Progenitor cell of endocrine pancreas (in vitro differentiated cells): ENCODE data around the gene METTL26. TPM values are rescaled to one million over a fixed set of nuclear protein-coding genes. Genes with fewer than 3 reads are reported as not detected.

ENCODE experiments used
- DNase-seq: peaks from one replicate; pipeline ENCODE4 v3.0.0; 2021; ENCODE audit warnings: low spot score; ENCODE audit not compliant: unreplicated experiment
- H3K27ac Mint-ChIP-seq: 2 replicates; pipeline ENCODE4 v1.8.0; 2021; ENCODE audit warnings: mild to moderate bottlenecking, moderate library complexity, mixed read lengths
- H3K27me3 Mint-ChIP-seq: 2 replicates; pipeline ENCODE4 v1.8.0; 2021; ENCODE audit warnings: mixed read lengths
- H3K36me3 Mint-ChIP-seq: 2 replicates; pipeline ENCODE4 v1.8.0; 2022; ENCODE audit warnings: mixed read lengths; ENCODE audit not compliant: insufficient read depth
- H3K4me1 Mint-ChIP-seq: 2 replicates; pipeline ENCODE4 v1.8.0; 2021; ENCODE audit warnings: low read depth, mixed read lengths
- H3K4me3 Mint-ChIP-seq: 2 replicates; pipeline ENCODE4 v1.8.0; 2021; ENCODE audit warnings: low read depth, mild to moderate bottlenecking, moderate library complexity, mixed read lengths
- H3K9me3 Mint-ChIP-seq: 2 replicates; pipeline ENCODE4 v1.8.0; 2021; ENCODE audit warnings: low read depth, mixed read lengths
- CTCF ChIP-seq: fragments of 200-600 bp; sonication (generic); IDR thresholded peaks from one replicate; pipeline ENCODE4 v1.5.0; 2021; ENCODE audit warnings: antibody characterized with exemption, mild to moderate bottlenecking; ENCODE audit not compliant: unreplicated experiment
- total RNA-seq: library from RNA; stranded (reverse); gene quantifications from 2 replicates; pipeline ENCODE4 v1.2.1, GENCODE V29; 2021

METTL26 gene
- total RNA-seq, 1 donor from 2014 or later = 64.0 TPM

GRCh38 chr16:631808-632358 lies 4.2 kb downstream of the METTL26 start:
- Mint-ChIP-seq H3K4me1 (peaks cover 16% of the 10 kb centered on the region), H3K9me3 (no peaks in the 10 kb centered on the region), H3K4me3 (peak overlapping the region; percentile 55), H3K36me3 (peaks cover 4% of the 10 kb centered on the region), H3K27me3 (no peaks in the 10 kb centered on the region), H3K27ac (no peak overlapping the region)
- no peak for DNase-seq
- no peak for TF ChIP-seq CTCF

- DNase-seq = peak; percentile 73
- Mint-ChIP-seq H3K4me3 (peak within 1 kb of the TSS; percentile 67), H3K27ac (peak within 1 kb of the TSS; percentile 96), H3K27me3 (no peaks in the 10 kb centered on the region), H3K4me1 (peaks cover 14% of the 10 kb centered on the region), H3K36me3 (peaks cover 6% of the 10 kb centered on the region), H3K9me3 (no peaks in the 10 kb centered on the region)
- no peak for TF ChIP-seq CTCF
Measured at GRCh38 chr16:630815-631405, 5.2 kb downstream of the METTL26 start, which contains the start of gene WFIKKN1. Gene WFIKKN1 (plus strand): TSS chr16:630985. CDS start chr16:631254, 269 bp downstream.

- peak overlapping the region; percentile 66 for H3K4me3 Mint-ChIP-seq
- no peak for TF ChIP-seq CTCF
- H3K9me3 Mint-ChIP-seq = no peaks in the 10 kb centered on the region
- H3K36me3 Mint-ChIP-seq = peaks cover 6% of the 10 kb centered on the region
- H3K27me3 Mint-ChIP-seq = no peaks in the 10 kb centered on the region
- H3K4me1 Mint-ChIP-seq = peaks cover 14% of the 10 kb centered on the region
- H3K27ac Mint-ChIP-seq = peak overlapping the region; percentile 96
- peak; percentile 31 for DNase-seq
Measured at GRCh38 chr16:630249-630814, 5.8 kb downstream of the METTL26 start.

- Mint-ChIP-seq H3K9me3 (no peaks in the 10 kb centered on the region), H3K36me3 (peaks cover 6% of the 10 kb centered on the region), H3K4me1 (peaks cover 14% of the 10 kb centered on the region), H3K27me3 (no peaks in the 10 kb centered on the region), H3K27ac (peak overlapping the region; percentile 96), H3K4me3 (peak overlapping the region; percentile 55)
- DNase-seq = no peak
- TF ChIP-seq CTCF = no peak
Measured at GRCh38 chr16:629833-630248, 6.3 kb downstream of the METTL26 start.

- H3K27me3 Mint-ChIP-seq = no peaks in the 10 kb centered on the region
- DNase-seq = peak; percentile 51
- peak overlapping the region; percentile 96 for H3K27ac Mint-ChIP-seq
- H3K4me3 Mint-ChIP-seq = peak overlapping the region; percentile 57
- TF ChIP-seq CTCF = no peak
- peaks cover 6% of the 10 kb centered on the region for H3K36me3 Mint-ChIP-seq
- H3K9me3 Mint-ChIP-seq = no peaks in the 10 kb centered on the region
- H3K4me1 Mint-ChIP-seq = peaks cover 13% of the 10 kb centered on the region
Measured at GRCh38 chr16:629185-629832, 6.8 kb downstream of the METTL26 start.
